GM23248 (cell line): ENCODE data around the gene ERGIC1.

Source experiments
- EZH2 ChIP-seq: fragments of 200-600 bp; sonication (generic); IDR thresholded peaks from 2 replicates; pipeline ENCODE4 v1.6.1; 2018; ENCODE audit warnings: antibody characterized with exemption, mild to moderate bottlenecking; ENCODE audit not compliant: insufficient read depth, poor library complexity, severe bottlenecking
- EZH2phosphoT487 ChIP-seq: fragments of 200-600 bp; sonication (generic); IDR thresholded peaks from 2 replicates; pipeline ENCODE4 v1.6.1; 2018; ENCODE audit warnings: antibody characterized with exemption, moderate library complexity, mild to moderate bottlenecking, low read depth; ENCODE audit not compliant: insufficient read depth

DNA sequence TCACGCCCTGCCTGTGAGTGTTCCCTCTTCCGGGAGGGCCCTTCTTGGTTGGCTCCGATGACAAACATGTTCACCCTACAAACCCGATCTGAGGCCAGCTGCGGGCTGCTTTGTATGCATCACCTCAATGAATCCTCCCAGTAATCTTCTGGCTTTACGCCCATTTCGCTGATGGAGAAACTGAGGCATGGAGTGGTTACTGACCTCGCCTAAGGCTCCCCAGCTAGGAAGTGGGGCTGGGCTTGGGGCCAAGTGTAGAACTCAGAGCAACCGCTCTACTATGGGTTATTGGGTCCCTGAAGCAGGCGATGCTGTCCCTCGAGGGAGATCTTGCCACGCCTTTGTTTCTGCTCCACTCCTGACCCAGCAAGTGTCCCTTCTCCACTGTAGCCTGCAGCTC is 86.9 kb downstream of the ERGIC1 start:
- TF ChIP-seq EZH2 (no peak), EZH2phosphoT487 (no peak)
